ENCODE data around the gene GLCCI1. TPM values are rescaled to one million over a fixed set of nuclear protein-coding genes. Genes with fewer than 3 reads are reported as not detected.

Gene GLCCI1
- total and polyA plus RNA-seq, 2 of the 8 experiments (the other 6 are each of a cell fraction or from before 2014, with no cell fraction given), result 12.4 to 27.7 TPM

GRCh38 chr7:8105449-8106095, 137.0 kb downstream of the GLCCI1 start:
- no peaks in the 10 kb centered on the region for H3K36me3 ChIP-seq (ENCODE audit: control insufficient read depth in 2 of 4, insufficient read depth in 4 of 4, low read length in 3 of 4)
- 57% methylated on average over 4 of the region's 4 CpGs; no CpG with 5 or more reads in 1 of the 2 experiments for WGBS, 2 experiments (ENCODE audit: extremely low coverage in 1 of 2, insufficient coverage in 1 of 2, insufficient read length in 1 of 2, insufficient replicate concordance in 2 of 2, low coverage in 1 of 2, low lambda C conversion rate in 2 of 2, missing lambda C conversion rate in 1 of 2)

More at GRCh38 chr7:8105449-8106095, 137.0 kb downstream of the GLCCI1 start:
- H4K91ac ChIP-seq (replicated peaks; ENCODE audit: insufficient read length, low read length), result no peak overlapping the region
- no peak overlapping the region for H3K4me2 ChIP-seq (ENCODE audit: insufficient read depth in 1 of 2, low read depth in 2 of 2, low read length in 2 of 2)
- no peak overlapping the region for H3K18ac ChIP-seq (ENCODE audit: extremely low read depth, low read length)
- no peak overlapping the region for H2BK15ac ChIP-seq (ENCODE audit: low read length)
- no peak overlapping the region for H2BK5ac ChIP-seq (ENCODE audit: low read depth, low read length)
- POLR2A ChIA-PET (ENCODE audit: partially characterized antibody), result interaction anchor here (0.5 kb wide), 1 partner anchor 53 kb away, joined by 3 read pairs; no protein-coding TSS in a partner anchor
- no peaks in the 10 kb centered on the region for H3K79me1 ChIP-seq (ENCODE audit: low read depth, low read length)
- no peaks in the 10 kb centered on the region for H3K79me2 ChIP-seq (ENCODE audit: control insufficient read depth in 1 of 2, insufficient read depth in 2 of 2, low read length in 2 of 2)
- no peaks in the 10 kb centered on the region for H3K9me3 ChIP-seq (ENCODE audit: insufficient read depth in 2 of 2, low read depth in 1 of 2, low read length in 1 of 2)
- H3K56ac ChIP-seq (replicated peaks; ENCODE audit: insufficient read length, low read depth, low read length), result no peak overlapping the region
- no peak overlapping the region for H3K14ac ChIP-seq (ENCODE audit: insufficient read length)
- DNase-seq (ENCODE audit: low read depth in 1 of 2, low spot score in 2 of 2) (no peak), FAIRE-seq (no peak)
- CTCF ChIA-PET (ENCODE audit: partially characterized antibody), result interaction anchor here (0.6 kb wide), 1 partner anchor 8 kb away, joined by 3 read pairs; no protein-coding TSS in a partner anchor
- H3K23me2 ChIP-seq (ENCODE audit: low read depth, low read length), result no peaks in the 10 kb centered on the region
- no peak overlapping the region for H2AK5ac ChIP-seq (ENCODE audit: low read depth, low read length)
- no peak overlapping the region for H3K27ac ChIP-seq (ENCODE audit: low read depth, low read length)
- H4K5ac ChIP-seq (ENCODE audit: insufficient read length, low read depth, low read length), result no peak overlapping the region
- no peak overlapping the region for H2BK120ac ChIP-seq (replicated peaks; ENCODE audit: low read depth, low read length)
- H3K27me3 ChIP-seq (replicated peaks in 1 of 4; ENCODE audit: control insufficient read depth in 3 of 4, extremely low read depth in 1 of 4, insufficient read depth in 3 of 4, low read length in 3 of 4), result no peaks in the 10 kb centered on the region
- no peak overlapping the region for H2BK20ac ChIP-seq (ENCODE audit: low read length)
- peaks cover 0 to 7% (median 2%) of the 10 kb centered on the region in 4 experiments; a peak in 2 of 7 replicates for H3K4me1 ChIP-seq (replicated peaks in 1 of 4; ENCODE audit: control insufficient read depth in 3 of 4, insufficient read depth in 4 of 4, low read length in 3 of 4)
- TF ChIP-seq CTCF (IDR thresholded peaks at IDR 0.05; ENCODE audit: control extremely low read depth in 1 of 3, insufficient read depth in 1 of 3, low read depth in 1 of 3, low read length in 3 of 3) (no peak), ZNF274 (IDR thresholded peaks at IDR 0.05; ENCODE audit: borderline replicate concordance, extremely low read depth, low read length) (no peak), EGR1 (IDR thresholded peaks at IDR 0.05; ENCODE audit: borderline replicate concordance, low read depth, low read length) (no peak), SP1 (IDR thresholded peaks at IDR 0.05; ENCODE audit: low read depth, low read length) (no peak), RNF2 (IDR thresholded peaks at IDR 0.05; ENCODE audit: borderline replicate concordance, low read depth, low read length, missing control alignments, poor library complexity, severe bottlenecking) (no peak)
- H4K20me1 ChIP-seq (replicated peaks in 1 of 2; ENCODE audit: control insufficient read depth in 1 of 2, insufficient read depth in 2 of 2, low read length in 2 of 2), result no peaks in the 10 kb centered on the region
- no peak overlapping the region for H2AFZ ChIP-seq (ENCODE audit: low read length)
- H2BK12ac ChIP-seq (ENCODE audit: low read depth, low read length), result no peak overlapping the region
- no peak overlapping the region for H3K9ac ChIP-seq (replicated peaks in 1 of 4; ENCODE audit: extremely low read depth in 1 of 4, low read depth in 3 of 4, low read length in 3 of 4)
- no peak overlapping the region for H3K4me3 ChIP-seq (ENCODE audit: extremely low read depth in 1 of 4, insufficient read depth in 2 of 4, low read depth in 3 of 4, low read length in 4 of 4)
- no peak overlapping the region for H3K23ac ChIP-seq (ENCODE audit: insufficient read length)
- no peak overlapping the region for H3K4ac ChIP-seq (replicated peaks; ENCODE audit: insufficient read length, low read depth, low read length)
- H4K8ac ChIP-seq (ENCODE audit: extremely low read depth, insufficient read depth, low read length), result no peak overlapping the region
